Measurements from ENCODE around the gene ZDHHC7.

- TF ChIP-seq EZH2 (IDR thresholded peaks at IDR 0.05), result no peak
- TF ChIP-seq MAX (IDR thresholded peaks at IDR 0.05), result no peak
- no peak for TF ChIP-seq CTCF (IDR thresholded peaks at IDR 0.05 in 2 of 3, conservative IDR thresholded peaks at IDR 0.05 in 1 of 3; ENCODE audit: borderline replicate concordance in 1 of 3, insufficient read depth in 1 of 3, low read depth in 2 of 3, low read length in 2 of 3)
- TF ChIP-seq POLR2AphosphoS5 (IDR thresholded peaks at IDR 0.05; ENCODE audit: low read depth, low read length), result no peak
- TF ChIP-seq SIN3A (IDR thresholded peaks at IDR 0.05; ENCODE audit: low read depth), result no peak
- TF ChIP-seq TCF7L2 (IDR thresholded peaks at IDR 0.05; ENCODE audit: borderline replicate concordance, extremely low read depth, insufficient read depth, insufficient read length), result no peak
- no peak for TF ChIP-seq EZH2phosphoT487 (IDR thresholded peaks at IDR 0.05; ENCODE audit: borderline replicate concordance)
- no peak for TF ChIP-seq ZNF274 (IDR thresholded peaks at IDR 0.05; ENCODE audit: low read depth, low read length)
- no peak for TF ChIP-seq SP1 (IDR thresholded peaks at IDR 0.05; ENCODE audit: low read depth)
- TF ChIP-seq POLR2A (IDR thresholded peaks at IDR 0.05; ENCODE audit: borderline replicate concordance, extremely low read depth, insufficient read depth, insufficient read length), result no peak
- no peak for TF ChIP-seq CEBPB (IDR thresholded peaks at IDR 0.05; ENCODE audit: low read depth)
Measured at GRCh38 chr16:84989749-84990620, 21.4 kb downstream of the ZDHHC7 start.
